Hematopoietic multipotent progenitor cell treated with erythropoietin and hydrocortisone succinate and interleukin-3 and kit ligand, for 4 days (in vitro differentiated cells): Measurements from ENCODE around the gene P2RY11.

Source experiments
- DNase-seq: peaks from one replicate; pipeline ENCODE4 v3.0.0-alpha.2; 2015

Gene P2RY11

GRCh38 chr19:10093295-10094186 is 18.0 kb upstream of the P2RY11 start:
- DNase-seq, result peak; percentile 49

- DNase-seq, result no peak
These were observed 15.9 kb upstream of the P2RY11 start for GRCh38 chr19:10095622-10095947.

DNA sequence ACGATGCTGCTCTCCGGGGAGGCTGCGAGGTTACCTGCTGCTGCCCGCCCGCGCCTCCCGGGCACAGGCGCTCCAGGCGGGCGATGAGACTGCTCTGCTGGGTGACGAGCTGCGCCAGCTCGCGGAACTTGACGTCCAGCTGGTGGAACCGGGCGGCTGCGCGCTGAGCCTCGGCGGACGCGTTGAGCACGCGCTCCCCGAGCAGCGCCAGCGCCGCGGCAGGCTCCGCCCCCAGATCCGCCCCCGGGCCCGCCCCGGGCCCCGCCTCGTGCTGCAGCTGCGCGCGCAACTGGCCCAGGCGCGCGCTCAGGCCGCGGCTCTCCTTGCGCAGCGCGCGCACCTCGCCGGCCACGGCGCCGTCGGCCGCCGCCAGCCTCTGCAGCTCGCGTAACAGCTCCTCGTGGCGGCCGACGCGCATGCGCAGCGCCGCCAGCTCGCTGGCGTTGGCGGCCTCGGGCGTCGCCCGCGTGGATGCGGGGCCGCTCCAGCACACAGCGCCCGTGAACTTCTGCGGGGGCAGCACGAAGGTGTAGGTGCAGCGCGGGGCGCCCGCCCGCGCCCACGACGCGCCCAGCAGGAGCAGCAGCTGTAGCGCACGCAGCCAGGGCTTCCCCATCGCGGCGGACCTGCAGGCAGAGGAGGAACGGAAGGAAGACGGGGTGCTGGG is 15.4 kb upstream of the P2RY11 start:
- DNase-seq, result peak; percentile 95

GRCh38 chr19:10096615-10096963 is 14.9 kb upstream of the P2RY11 start:
- DNase-seq, result no peak

GRCh38 chr19:10100163-10100785 is 11.2 kb upstream of the P2RY11 start:
- DNase-seq, result no peak

GRCh38 chr19:10102787-10103236 is 8.7 kb upstream of the P2RY11 start:
- peak; percentile 62 for DNase-seq

- no peak for DNase-seq
These were observed 7.4 kb upstream of the P2RY11 start for GRCh38 chr19:10104130-10104513.

- peak; percentile 92 for DNase-seq
These were observed 6.6 kb upstream of the P2RY11 start for GRCh38 chr19:10104665-10105508.

DNA sequence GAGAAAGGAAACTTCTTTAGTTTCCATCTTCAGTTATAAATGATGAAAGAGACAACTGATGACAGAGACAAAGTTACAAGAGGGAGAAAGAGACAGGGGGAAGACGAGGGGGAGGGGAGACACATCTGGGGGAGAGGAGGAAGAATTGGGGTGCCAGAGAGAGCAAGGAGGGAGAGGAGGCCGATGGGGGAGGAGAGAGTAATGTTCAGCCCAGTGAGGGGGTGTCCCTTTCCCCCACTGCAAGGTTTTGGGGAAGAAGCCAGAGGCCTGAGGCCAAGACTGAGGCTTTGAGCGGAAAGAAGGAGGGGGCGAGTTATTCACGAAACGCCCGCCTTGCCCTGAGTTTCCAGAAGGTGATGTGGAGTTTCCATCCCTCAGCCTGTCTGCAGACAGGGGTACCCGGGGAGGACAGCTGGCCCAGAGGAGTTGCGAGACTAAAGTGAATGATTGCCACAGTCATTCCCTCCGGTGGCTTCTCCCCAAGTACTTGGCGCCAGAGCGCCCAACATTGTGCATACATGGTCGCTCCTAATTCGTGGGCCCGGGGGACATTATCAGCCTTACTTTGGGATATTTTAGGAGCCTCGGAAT is 5.9 kb upstream of the P2RY11 start:
- DNase-seq, result peak; percentile 54

DNA sequence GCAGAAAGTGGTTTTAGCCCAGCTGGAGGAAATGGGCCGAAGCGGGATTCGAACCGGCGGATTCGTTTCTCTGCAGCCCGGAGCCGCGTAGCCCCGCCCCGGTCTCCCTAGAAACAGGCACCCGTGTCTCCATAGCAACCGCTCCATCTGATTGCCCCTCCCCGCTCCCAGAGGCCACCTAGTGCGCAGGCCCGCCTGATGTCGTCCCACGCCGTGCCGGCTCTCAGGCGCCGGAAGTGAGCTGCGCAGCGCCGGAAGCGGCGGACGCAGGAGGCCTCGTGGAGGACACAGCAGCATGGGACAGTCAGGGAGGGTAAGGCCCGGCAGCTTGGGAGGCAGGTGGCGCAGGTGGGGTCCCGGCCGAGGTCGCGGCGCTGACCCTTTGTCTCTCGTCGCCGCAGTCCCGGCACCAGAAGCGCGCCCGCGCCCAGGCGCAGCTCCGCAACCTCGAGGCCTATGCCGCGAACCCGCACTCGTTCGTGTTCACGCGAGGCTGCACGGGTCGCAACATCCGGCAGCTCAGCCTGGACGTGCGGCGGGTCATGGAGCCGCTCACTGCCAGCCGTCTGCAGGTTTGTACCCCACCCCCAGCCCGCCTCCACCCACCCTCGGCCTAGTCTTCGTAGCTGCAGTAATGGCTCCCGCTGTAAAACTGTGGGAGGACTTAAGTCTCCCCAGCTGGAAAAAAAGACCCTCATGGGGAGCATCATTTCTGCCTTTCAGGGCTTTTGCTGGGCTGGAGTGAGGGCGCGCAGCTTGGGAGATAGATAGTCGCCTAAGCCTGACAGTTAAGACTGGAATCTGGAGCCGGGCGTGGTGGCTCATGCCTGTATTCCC is 5.2 kb upstream of the P2RY11 start, which contains the start of gene PPAN:
TSS of gene PPAN (plus strand) at position 263 of the 837 bp plus-strand sequence. CDS start at position 296, 33 bp downstream.
- peak; percentile 100 for DNase-seq

DNA sequence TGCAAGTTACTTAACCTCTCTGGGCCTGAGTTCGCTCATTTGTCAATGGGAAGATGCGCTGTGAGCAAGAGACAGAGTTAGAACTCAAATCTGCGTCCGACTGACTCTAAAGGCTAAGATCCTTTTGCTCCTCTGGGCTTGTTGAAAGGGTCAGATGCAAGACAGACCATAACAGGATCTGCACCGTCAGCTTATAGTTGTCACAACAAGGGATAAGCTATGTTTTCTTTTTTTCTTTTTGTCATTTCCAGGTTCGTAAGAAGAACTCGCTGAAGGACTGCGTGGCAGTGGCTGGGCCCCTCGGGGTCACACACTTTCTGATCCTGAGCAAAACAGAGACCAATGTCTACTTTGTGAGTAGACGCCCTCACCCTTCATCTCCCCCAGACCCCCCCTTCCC is 4.2 kb upstream of the P2RY11 start:
- no peak for DNase-seq

- DNase-seq, result no peak
These were observed 3.6 kb upstream of the P2RY11 start for GRCh38 chr19:10107817-10108367.

- DNase-seq, result no peak
These were observed 2.0 kb upstream of the P2RY11 start for GRCh38 chr19:10109528-10109927.

DNA sequence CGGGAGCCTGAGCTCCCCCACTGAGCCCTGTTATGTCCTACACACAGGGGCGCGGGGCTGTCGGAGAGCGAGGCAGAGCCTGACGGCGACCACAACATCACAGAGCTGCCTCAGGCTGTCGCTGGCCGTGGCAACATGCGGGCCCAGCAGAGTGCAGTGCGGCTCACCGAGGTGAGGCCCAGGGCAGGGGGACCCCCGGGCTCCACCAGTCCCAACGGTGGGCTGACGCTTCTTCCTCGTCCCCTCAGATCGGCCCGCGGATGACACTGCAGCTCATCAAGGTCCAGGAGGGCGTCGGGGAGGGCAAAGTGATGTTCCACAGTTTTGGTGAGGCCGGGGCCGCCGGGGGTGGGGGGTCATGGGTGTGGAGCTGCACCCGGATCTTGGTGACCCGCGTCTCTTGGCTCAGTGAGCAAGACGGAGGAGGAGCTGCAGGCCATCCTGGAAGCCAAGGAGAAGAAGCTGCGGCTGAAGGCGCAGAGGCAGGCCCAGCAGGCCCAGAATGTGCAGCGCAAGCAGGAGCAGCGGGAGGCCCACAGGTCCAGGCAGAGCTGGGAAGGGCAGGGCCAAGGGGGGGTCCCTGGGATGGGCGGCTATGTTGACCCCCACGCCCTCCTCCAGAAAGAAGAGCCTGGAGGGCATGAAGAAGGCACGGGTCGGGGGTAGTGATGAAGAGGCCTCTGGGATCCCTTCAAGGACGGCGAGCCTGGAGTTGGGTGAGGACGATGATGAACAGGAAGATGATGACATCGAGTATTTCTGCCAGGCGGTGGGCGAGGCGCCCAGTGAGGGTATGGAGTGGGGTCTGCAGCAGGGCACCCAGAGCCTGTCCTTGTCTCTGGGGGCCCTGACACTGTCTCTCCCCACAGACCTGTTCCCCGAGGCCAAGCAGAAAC is 1.2 kb upstream of the P2RY11 start:
- no peak for DNase-seq

DNA sequence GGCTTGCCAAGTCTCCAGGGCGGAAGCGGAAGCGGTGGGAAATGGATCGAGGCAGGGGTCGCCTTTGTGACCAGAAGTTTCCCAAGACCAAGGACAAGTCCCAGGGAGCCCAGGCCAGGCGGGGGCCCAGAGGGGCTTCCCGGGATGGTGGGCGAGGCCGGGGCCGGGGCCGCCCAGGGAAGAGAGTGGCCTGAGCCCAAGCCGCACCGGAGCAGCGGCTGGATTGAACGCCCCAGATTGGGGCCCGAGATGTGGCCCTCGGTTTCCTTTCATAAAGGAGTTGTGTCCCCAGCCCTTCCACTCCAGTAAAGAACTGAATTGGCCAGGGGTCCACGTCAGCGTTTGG is 548 bp upstream of the P2RY11 start:
- no peak for DNase-seq

DNA sequence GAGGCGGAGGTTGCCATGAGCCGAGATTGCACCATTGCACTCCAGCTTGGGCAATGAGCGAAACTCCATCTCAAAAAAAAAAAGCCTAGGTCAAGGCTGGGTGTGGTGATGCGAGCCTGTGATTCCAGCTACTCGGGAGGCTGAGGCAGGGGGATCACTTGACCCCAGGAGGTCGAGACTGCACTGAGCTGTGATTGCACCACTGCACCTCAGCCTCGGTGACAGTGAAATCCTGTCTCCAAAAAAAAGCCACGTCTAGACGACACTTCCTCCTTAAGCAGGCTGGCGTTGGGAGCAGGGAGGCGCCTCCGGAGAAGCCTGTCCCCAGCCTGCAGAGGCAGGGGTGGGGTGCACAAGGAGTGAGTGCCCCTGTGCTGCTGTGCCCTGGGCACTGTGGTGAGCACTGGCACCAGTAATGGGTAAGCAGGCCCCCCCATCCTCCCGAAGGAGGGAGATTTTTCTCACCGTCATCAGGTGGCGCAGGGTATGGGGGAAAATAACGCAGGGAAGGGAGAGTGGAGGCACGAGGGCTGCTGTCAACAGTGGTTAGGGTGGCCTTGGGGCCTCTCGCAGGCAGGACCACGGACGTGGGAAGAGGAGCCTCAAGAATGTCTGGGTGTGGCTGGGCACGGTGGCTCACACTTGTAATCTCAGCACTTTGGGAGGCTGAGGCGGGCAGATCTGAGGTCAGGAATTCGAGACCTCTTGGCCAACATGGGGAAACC is 706 bp downstream of the P2RY11 start:
- peak; percentile 50 for DNase-seq

GRCh38 chr19:10112895-10113591 is 1.6 kb downstream of the P2RY11 start:
- peak; percentile 79 for DNase-seq

GRCh38 chr19:10113592-10113963 is 2.1 kb downstream of the P2RY11 start:
- DNase-seq, result peak; percentile 39
